ENCODE measurements around the gene PLD4. TPM values are rescaled to one million over a fixed set of nuclear protein-coding genes. Genes with fewer than 3 reads are reported as not detected.

PLD4 gene
- total and polyA plus RNA-seq, 2 of the 8 experiments (the other 6 are each of a cell fraction or from before 2014, with no cell fraction given): 0.05 TPM; not detected in 1

DNA sequence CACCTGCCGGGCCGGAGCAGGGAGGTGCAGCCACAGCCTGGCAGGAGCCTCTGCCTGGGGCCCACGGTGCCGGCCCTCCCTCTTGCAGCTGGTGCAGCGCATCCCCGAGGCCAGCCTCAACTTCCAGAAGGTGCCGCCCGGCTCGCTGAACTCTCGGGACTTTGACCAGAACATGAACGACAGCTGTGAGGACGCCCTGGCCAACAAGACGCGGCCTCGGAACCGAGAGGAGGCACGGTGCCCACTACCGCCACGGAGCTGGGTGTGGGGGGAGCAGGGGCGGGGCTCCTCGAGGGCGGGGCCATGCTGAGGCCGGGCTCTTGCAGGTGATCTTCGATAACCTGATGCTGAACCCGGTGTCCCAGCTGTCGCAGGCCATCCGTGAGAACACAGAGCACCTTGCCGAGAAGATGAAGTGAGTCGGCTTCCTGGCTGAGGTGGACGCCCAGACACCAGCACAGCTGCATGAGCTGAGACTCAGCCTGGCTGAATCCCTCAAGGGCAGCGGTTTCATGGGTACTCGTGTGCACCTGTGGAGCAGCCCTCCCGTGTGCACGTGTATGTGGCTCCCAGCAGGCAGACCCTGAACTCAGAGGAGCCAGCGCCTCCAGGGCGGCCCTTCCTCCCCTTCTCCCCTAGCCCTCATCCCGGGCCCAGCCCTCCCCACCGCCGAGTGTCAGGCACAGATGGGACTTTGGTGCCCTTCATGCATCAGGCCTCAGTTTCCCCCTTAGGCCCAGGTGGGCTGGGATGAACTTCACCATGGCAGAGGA lies 31.1 kb upstream of the PLD4 start (continued):
- TF ChIP-seq BRCA1 (IDR thresholded peaks at IDR 0.05; ENCODE audit: low read depth, low read length) (no peak), ASH2L (IDR thresholded peaks at IDR 0.05; ENCODE audit: low read length) (no peak), SP2 (IDR thresholded peaks at IDR 0.05; ENCODE audit: low read length) (no peak), NANOG (IDR thresholded peaks at IDR 0.05; ENCODE audit: insufficient read depth, low read depth, low read length, poor library complexity, severe bottlenecking) (no peak), HDAC6 (IDR thresholded peaks at IDR 0.05; ENCODE audit: low read depth, low read length) (no peak), EGR1 (IDR thresholded peaks at IDR 0.05; ENCODE audit: borderline replicate concordance, low read depth, low read length) (no peak), JUND (IDR thresholded peaks at IDR 0.05; ENCODE audit: low read length) (no peak), SP4 (IDR thresholded peaks at IDR 0.05; ENCODE audit: low read length) (no peak)

All from H1 (cell line).